MM.1S (cell line): ENCODE data around the gene MAP3K2.

Source experiments
- EZH2 ChIP-seq: fragments of 300-600 bp; sonication (generic); optimal IDR thresholded peaks from 2 replicates; pipeline ENCODE3; 2017; ENCODE audit warnings: low read depth, mild to moderate bottlenecking, antibody characterized with exemption, low read length, mixed read lengths
- EZH2phosphoT487 ChIP-seq: fragments of 300-600 bp; sonication (generic); IDR thresholded peaks from 2 replicates; pipeline ENCODE4 v1.6.1; 2018; ENCODE audit warnings: antibody characterized with exemption, low read length
- TF ChIP-seq, protein P1 (sequence below): fragments of 300-600 bp; sonication (generic); IDR thresholded peaks from 2 replicates; pipeline ENCODE4 v1.5.1; 2016; ENCODE audit warnings: antibody characterized with exemption, low read length, mixed read lengths

DNA sequence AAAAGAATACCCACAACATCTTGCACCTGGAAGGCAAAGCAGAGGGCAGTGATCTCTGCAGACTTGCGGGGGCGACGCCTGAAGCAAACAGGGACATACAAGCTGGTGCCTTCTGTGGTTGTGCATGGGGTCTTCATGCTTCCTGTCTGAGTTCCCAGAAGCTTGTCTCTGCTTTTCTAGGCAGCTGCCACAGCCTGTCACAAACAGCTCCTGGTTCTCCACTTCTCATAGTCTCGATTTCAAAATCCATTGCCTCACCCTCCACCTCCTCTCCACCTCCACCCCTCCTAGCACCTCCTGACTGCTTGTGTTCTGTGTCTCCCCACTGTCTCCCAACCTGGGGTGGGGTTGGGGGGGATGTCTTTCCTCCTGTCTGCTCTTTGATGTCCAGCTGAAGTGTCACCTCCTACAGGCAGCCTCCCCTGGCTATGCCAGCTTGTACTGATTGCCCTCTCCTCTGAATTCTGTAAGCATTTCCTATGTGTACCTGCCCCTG is 28.8 kb upstream of the MAP3K2 start:
- TF ChIP-seq EZH2 = no peak
- TF ChIP-seq, protein P1, sequence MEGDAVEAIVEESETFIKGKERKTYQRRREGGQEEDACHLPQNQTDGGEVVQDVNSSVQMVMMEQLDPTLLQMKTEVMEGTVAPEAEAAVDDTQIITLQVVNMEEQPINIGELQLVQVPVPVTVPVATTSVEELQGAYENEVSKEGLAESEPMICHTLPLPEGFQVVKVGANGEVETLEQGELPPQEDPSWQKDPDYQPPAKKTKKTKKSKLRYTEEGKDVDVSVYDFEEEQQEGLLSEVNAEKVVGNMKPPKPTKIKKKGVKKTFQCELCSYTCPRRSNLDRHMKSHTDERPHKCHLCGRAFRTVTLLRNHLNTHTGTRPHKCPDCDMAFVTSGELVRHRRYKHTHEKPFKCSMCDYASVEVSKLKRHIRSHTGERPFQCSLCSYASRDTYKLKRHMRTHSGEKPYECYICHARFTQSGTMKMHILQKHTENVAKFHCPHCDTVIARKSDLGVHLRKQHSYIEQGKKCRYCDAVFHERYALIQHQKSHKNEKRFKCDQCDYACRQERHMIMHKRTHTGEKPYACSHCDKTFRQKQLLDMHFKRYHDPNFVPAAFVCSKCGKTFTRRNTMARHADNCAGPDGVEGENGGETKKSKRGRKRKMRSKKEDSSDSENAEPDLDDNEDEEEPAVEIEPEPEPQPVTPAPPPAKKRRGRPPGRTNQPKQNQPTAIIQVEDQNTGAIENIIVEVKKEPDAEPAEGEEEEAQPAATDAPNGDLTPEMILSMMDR = no peak
- no peak for TF ChIP-seq EZH2phosphoT487
